HCT116 (cell line): ENCODE results near the gene FAM171A2.

ENCODE experiments used
- CEBPB ChIP-seq: IDR thresholded peaks from 2 replicates; pipeline ENCODE4 v1.6.1; 2012; ENCODE audit warnings: low read depth
- EGR1 ChIP-seq: IDR thresholded peaks from 2 replicates; pipeline ENCODE4 v1.6.1; 2012; ENCODE audit warnings: low read depth
- EZH2phosphoT487 ChIP-seq: fragments of 200-600 bp; IDR thresholded peaks from 2 replicates; pipeline ENCODE4 v1.6.1; 2018; ENCODE audit warnings: antibody characterized with exemption, borderline replicate concordance
- POLR2A ChIP-seq: IDR thresholded peaks from 2 replicates; pipeline ENCODE4 v1.7.0; 2011; ENCODE audit warnings: borderline replicate concordance; ENCODE audit not compliant: insufficient read depth, insufficient read length; ENCODE audit errors: extremely low read depth
- RAD21 ChIP-seq: IDR thresholded peaks from 2 replicates; pipeline ENCODE4 v1.6.1; 2012; ENCODE audit warnings: low read depth, mild to moderate bottlenecking
- SIN3A ChIP-seq: IDR thresholded peaks from 2 replicates; pipeline ENCODE4 v1.6.1; 2012; ENCODE audit warnings: low read depth
- TCF7L2 ChIP-seq: IDR thresholded peaks from 2 replicates; pipeline ENCODE4 v1.7.0; 2011; ENCODE audit warnings: borderline replicate concordance, inconsistent platforms; ENCODE audit not compliant: insufficient read depth, insufficient read length; ENCODE audit errors: extremely low read depth
- YY1 ChIP-seq: IDR thresholded peaks from 2 replicates; pipeline ENCODE4 v1.6.1; 2011; ENCODE audit warnings: low read length, low read depth, moderate library complexity, mild to moderate bottlenecking; ENCODE audit not compliant: insufficient replicate concordance; ENCODE audit errors: extremely low read depth
- ZNF274 ChIP-seq: fragments of 200-500 bp; sonication (Bioruptor generic); IDR thresholded peaks from 2 replicates; pipeline ENCODE4 v1.6.1; 2014; ENCODE audit warnings: mild to moderate bottlenecking, low read depth, low read length, inconsistent platforms
- TF ChIP-seq, protein P1 (sequence below), 3 experiments: fragments of 200-600 bp in 1 of 3; sonication (generic) in 1 of 3; IDR thresholded peaks in 2 of 3; conservative IDR thresholded peaks in 1 of 3; 2 replicates each; pipeline ENCODE4 v1.5.1; 2012 to 2017; ENCODE audit warnings: low read depth in 2 of 3, low read length in 2 of 3, antibody characterized with exemption in 1 of 3, borderline replicate concordance in 1 of 3, control low read depth in 1 of 3, mild to moderate bottlenecking in 1 of 3, mixed read lengths in 1 of 3, mixed run types in 1 of 3, moderate library complexity in 1 of 3; ENCODE audit not compliant: insufficient read depth in 1 of 3
- TF ChIP-seq, protein P2 (sequence below): IDR thresholded peaks from 2 replicates; pipeline ENCODE4 v1.6.1; 2012

DNA sequence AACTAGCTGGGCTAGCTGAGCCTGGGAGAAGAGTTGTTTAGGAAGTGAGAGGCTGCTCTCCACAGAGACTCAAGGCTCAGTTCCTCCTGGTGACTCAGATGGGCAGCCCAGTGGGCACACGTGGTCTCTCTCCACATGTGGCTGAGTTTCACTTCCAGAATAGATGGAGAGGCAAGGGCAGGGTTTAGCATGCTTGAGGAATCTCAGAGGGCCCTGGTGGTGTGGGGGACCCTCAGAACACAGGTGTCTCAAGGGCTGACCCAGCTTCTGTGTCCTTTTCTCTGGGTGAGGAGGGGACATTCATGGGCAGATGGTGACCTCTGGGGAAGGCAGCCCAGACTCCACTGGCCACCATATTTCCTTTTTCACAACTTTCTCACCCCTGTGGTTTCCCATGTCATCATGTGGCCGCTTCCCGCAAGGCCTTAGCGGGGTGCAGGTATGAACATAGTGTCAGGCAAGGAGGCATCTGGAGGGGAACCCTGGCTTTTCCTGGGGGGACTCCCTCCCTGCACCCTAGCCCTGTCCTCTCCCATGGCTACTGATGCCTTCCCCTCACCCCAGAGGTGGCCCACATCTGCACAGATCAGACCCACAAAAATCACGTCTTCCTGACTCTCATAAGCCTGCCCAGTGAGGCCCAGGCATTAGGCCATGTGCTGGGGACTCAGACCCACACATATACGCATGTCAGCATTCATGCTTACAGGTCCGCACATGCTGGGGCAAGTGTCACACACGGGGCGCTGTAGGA is 15.2 kb downstream of the FAM171A2 start:
- TF ChIP-seq, protein P1, sequence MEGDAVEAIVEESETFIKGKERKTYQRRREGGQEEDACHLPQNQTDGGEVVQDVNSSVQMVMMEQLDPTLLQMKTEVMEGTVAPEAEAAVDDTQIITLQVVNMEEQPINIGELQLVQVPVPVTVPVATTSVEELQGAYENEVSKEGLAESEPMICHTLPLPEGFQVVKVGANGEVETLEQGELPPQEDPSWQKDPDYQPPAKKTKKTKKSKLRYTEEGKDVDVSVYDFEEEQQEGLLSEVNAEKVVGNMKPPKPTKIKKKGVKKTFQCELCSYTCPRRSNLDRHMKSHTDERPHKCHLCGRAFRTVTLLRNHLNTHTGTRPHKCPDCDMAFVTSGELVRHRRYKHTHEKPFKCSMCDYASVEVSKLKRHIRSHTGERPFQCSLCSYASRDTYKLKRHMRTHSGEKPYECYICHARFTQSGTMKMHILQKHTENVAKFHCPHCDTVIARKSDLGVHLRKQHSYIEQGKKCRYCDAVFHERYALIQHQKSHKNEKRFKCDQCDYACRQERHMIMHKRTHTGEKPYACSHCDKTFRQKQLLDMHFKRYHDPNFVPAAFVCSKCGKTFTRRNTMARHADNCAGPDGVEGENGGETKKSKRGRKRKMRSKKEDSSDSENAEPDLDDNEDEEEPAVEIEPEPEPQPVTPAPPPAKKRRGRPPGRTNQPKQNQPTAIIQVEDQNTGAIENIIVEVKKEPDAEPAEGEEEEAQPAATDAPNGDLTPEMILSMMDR (IDR thresholded peaks at IDR 0.05 in 2 of 3, conservative IDR thresholded peaks at IDR 0.05 in 1 of 3; ENCODE audit: borderline replicate concordance in 1 of 3, insufficient read depth in 1 of 3, low read depth in 2 of 3, low read length in 2 of 3) = no peak
- TF ChIP-seq CEBPB (no peak), SIN3A (no peak), YY1 (no peak), RAD21 (no peak), TCF7L2 (no peak), EZH2phosphoT487 (no peak), EGR1 (no peak), POLR2A (no peak), ZNF274 (no peak)
- TF ChIP-seq, protein P2, sequence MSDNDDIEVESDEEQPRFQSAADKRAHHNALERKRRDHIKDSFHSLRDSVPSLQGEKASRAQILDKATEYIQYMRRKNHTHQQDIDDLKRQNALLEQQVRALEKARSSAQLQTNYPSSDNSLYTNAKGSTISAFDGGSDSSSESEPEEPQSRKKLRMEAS = no peak
